Right atrium auricular region (tissue), 2 donors: ENCODE measurements around the gene HMGB4. TPM values are rescaled to one million over a fixed set of nuclear protein-coding genes. Genes with fewer than 3 reads are reported as not detected.

Experiments
- DNase-seq: peaks from one replicate; pipeline ENCODE4 v3.0.0-alpha.2; 2019; ENCODE audit warnings: low spot score
- H3K27ac ChIP-seq, 2 donors: fragments of 200-600 bp; sonication (generic); 1 replicate in 1 of 2; 2 replicates in 1 of 2; pipeline ENCODE4 v1.5.1; 2016 to 2019
- H3K27me3 ChIP-seq, 2 donors: fragments of 200-600 bp; sonication (generic); one replicate each; pipeline versions ENCODE4 v1.5.1 to v1.6.0; 2017 to 2019
- H3K36me3 ChIP-seq: fragments of 200-600 bp; sonication (generic); one replicate; pipeline ENCODE4 v1.5.1; 2016
- H3K4me1 ChIP-seq, 2 donors: fragments of 200-600 bp; sonication (generic); one replicate each; pipeline versions ENCODE4 v1.5.1 to v1.6.0; 2017 to 2019
- H3K4me3 ChIP-seq, 2 donors: fragments of 200-600 bp; sonication (generic); 1 replicate in 1 of 2; 2 replicates in 1 of 2; pipeline ENCODE4 v1.5.1; 2017 to 2019; ENCODE audit warnings: mild to moderate bottlenecking in 1 of 2, moderate library complexity in 1 of 2
- H3K9me3 ChIP-seq, 2 donors: fragments of 200-600 bp; sonication (generic); one replicate each; pipeline ENCODE4 v1.5.1; 2019
- CTCF ChIP-seq, 2 donors: fragments of 200-600 bp; sonication (generic); IDR thresholded peaks; one replicate each; pipeline ENCODE4 v1.5.1; 2019; ENCODE audit warnings: antibody characterized with exemption in 2 of 2
- total RNA-seq, 2 donors: library from RNA; depleted of rRNA; stranded (reverse); fragments of >200 nt; gene quantifications; one replicate each; pipeline ENCODE4 v1.1.0, GENCODE V29; 2016

Gene HMGB4
- total RNA-seq, 2 donors from 2014 or later, result not detected

- no peak for TF ChIP-seq CTCF (IDR thresholded peaks at IDR 0.05)
- H3K9me3 ChIP-seq, result no peaks in the 10 kb centered on the region
- no peak overlapping the region for H3K4me3 ChIP-seq
- no peaks in the 10 kb centered on the region for H3K27me3 ChIP-seq
- H3K36me3 ChIP-seq, result no peaks in the 10 kb centered on the region
- H3K27ac ChIP-seq, result peak overlapping the region in 1 of 2 donors; percentile 48
- DNase-seq, result peak; percentile 55
- H3K4me1 ChIP-seq, result peaks cover 0 to 12% of the 10 kb centered on the region in 2 donors
Observed at GRCh38 chr1:33903210-33903589, 39.3 kb downstream of the HMGB4 start.

DNA sequence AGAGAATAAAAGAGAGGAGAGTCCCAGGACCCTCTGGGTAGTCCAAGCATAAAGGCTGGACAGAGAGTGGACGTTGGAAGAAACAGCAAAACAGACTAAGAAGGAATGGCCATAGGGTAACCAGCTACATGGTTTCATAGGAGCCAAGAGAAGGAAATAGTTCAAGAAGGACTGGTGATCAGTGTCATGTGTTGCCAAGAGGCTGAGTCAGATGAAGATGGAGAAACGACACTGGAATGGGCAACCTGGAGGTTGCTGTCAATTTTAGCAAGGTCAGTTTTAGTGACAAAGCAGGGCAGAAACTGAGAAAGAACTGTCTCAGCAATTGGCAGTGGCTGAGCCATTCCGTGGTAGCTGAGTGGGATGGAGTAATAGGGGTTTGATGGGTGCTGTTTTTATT, 41.4 kb downstream of the HMGB4 start:
- H3K27me3 ChIP-seq, result no peaks in the 10 kb centered on the region
- no peak overlapping the region for H3K27ac ChIP-seq
- no peaks in the 10 kb centered on the region for H3K36me3 ChIP-seq
- no peaks in the 10 kb centered on the region for H3K9me3 ChIP-seq
- DNase-seq, result peak; percentile 13
- H3K4me1 ChIP-seq, result peaks cover 0 to 6% of the 10 kb centered on the region in 2 donors
- no peak for TF ChIP-seq CTCF (IDR thresholded peaks at IDR 0.05)
- no peak overlapping the region for H3K4me3 ChIP-seq

DNA sequence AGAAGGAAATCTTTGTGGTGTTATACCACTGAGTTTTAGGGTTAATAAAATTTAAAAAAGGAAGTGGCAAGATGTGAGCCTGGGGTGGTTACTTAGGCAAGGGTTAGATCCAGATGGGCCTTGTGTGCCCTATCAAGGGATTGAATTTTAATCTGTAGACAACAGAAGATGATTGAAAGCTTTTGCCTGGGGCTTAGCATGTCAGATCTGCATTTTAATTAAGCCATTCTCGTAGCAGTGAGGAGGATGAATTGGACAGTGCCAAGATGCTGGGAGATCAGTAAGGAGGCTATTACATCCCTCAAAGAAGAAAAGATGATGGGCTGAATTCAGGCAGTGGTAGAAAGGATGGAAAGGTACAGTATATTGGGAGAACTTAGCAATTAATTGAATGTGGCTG, 42.3 kb downstream of the HMGB4 start:
- no peak for TF ChIP-seq CTCF (IDR thresholded peaks at IDR 0.05)
- DNase-seq, result no peak
- Histone ChIP-seq H3K9me3 (no peaks in the 10 kb centered on the region), H3K4me1 (peaks cover 0 to 6% of the 10 kb centered on the region in 2 donors), H3K36me3 (no peaks in the 10 kb centered on the region), H3K27ac (no peak overlapping the region), H3K27me3 (no peaks in the 10 kb centered on the region), H3K4me3 (no peak overlapping the region)

GRCh38 chr1:33908324-33908956, 44.6 kb downstream of the HMGB4 start:
- no peak overlapping the region for H3K4me3 ChIP-seq
- DNase-seq, result no peak
- H3K9me3 ChIP-seq, result no peaks in the 10 kb centered on the region
- no peak overlapping the region for H3K27ac ChIP-seq
- TF ChIP-seq CTCF (IDR thresholded peaks at IDR 0.05), result no peak
- no peaks in the 10 kb centered on the region for H3K36me3 ChIP-seq
- no peaks in the 10 kb centered on the region for H3K4me1 ChIP-seq
- no peaks in the 10 kb centered on the region for H3K27me3 ChIP-seq
